AG04450 (cell line): ENCODE results near the gene CC2D2A. TPM values are rescaled to one million over a fixed set of nuclear protein-coding genes. Genes with fewer than 3 reads are reported as not detected.

Source experiments
- CTCF ChIA-PET: fragments of 300-600, 350-600 bp; formaldehyde crosslinking; extraction: SDS; loops from one replicate; lab custom pipeline; 2022; ENCODE audit warnings: antibody characterized with exemption, inconsistent platforms; lab: Charles Lee
- POLR2A ChIA-PET: fragments of 350-600 bp; formaldehyde crosslinking; extraction: SDS; loops from one replicate; lab custom pipeline; 2021; ENCODE audit warnings: antibody characterized with exemption, inconsistent platforms; lab: Yijun Ruan, JAX
- DNase-seq: peaks from one replicate; pipeline ENCODE4 v3.0.0-alpha.2; 2011; ENCODE audit warnings: low read depth, low spot score
- H3K27ac ChIP-seq: one replicate; pipeline ENCODE4 v1.5.1; 2012; ENCODE audit warnings: low read depth, low read length, control low read depth
- H3K27me3 ChIP-seq: one replicate; pipeline ENCODE4 v1.6.0; 2012; ENCODE audit warnings: low read length; ENCODE audit not compliant: control insufficient read depth, insufficient read depth
- H3K4me3 ChIP-seq: 2 replicates; pipeline ENCODE4 v1.5.1; 2011; ENCODE audit warnings: mild to moderate bottlenecking, low read depth, low read length, control low read depth
- H3K9me3 ChIP-seq: 2 replicates; pipeline ENCODE4 v1.5.1; 2012; ENCODE audit warnings: low read length; ENCODE audit not compliant: control insufficient read depth, insufficient read depth
- CTCF ChIP-seq: IDR thresholded peaks from 2 replicates; pipeline ENCODE4 v1.5.1; 2011; ENCODE audit warnings: low read depth, low read length, control low read depth, inconsistent platforms
- polyA plus RNA-seq: library from polyadenylated mRNA; depleted of rRNA; stranded (reverse); fragments of >200 nt; gene quantifications from 2 replicates; pipeline ENCODE4 v1.2.3, GENCODE V29; 2011

Gene CC2D2A
- polyA plus RNA-seq, 1 experiment = 40.7 TPM

GRCh38 chr4:15525080-15525479 is 55.4 kb downstream of the CC2D2A start:
- no peaks in the 10 kb centered on the region for H3K27me3 ChIP-seq
- no peak overlapping the region for H3K27ac ChIP-seq
- DNase-seq = no peak
- ChIA-PET CTCF (interaction anchor here (0.7 kb wide), 1 partner anchor 32 kb away, joined by 4 read pairs; no protein-coding TSS in a partner anchor), POLR2A (no interaction called here)
- no peak for TF ChIP-seq CTCF
- no peak overlapping the region for H3K4me3 ChIP-seq
- no peaks in the 10 kb centered on the region for H3K9me3 ChIP-seq

- no peak overlapping the region for H3K27ac ChIP-seq
- CTCF ChIA-PET = no interaction called here
- H3K4me3 ChIP-seq = no peak overlapping the region
- no peaks in the 10 kb centered on the region for H3K27me3 ChIP-seq
- no peak for DNase-seq
- no peak for TF ChIP-seq CTCF
- H3K9me3 ChIP-seq = no peaks in the 10 kb centered on the region
- POLR2A ChIA-PET = no interaction called here
These were observed 57.4 kb downstream of the CC2D2A start for GRCh38 chr4:15526924-15527592.

GRCh38 chr4:15531792-15532191 is 62.1 kb downstream of the CC2D2A start:
- Histone ChIP-seq H3K27ac (no peak overlapping the region), H3K4me3 (no peak overlapping the region), H3K27me3 (no peaks in the 10 kb centered on the region), H3K9me3 (no peaks in the 10 kb centered on the region)
- CTCF ChIA-PET = interaction anchor here (0.8 kb wide), 1 partner anchor 15 kb away, joined by 3 read pairs; no protein-coding TSS in a partner anchor
- DNase-seq = no peak
- POLR2A ChIA-PET = no interaction called here
- TF ChIP-seq CTCF = no peak

GRCh38 chr4:15533817-15534216 is 64.1 kb downstream of the CC2D2A start:
- Histone ChIP-seq H3K27ac (no peak overlapping the region), H3K4me3 (no peak overlapping the region), H3K27me3 (no peaks in the 10 kb centered on the region), H3K9me3 (no peaks in the 10 kb centered on the region)
- DNase-seq = no peak
- ChIA-PET CTCF (no interaction called here), POLR2A (no interaction called here)
- no peak for TF ChIP-seq CTCF

- H3K27me3 ChIP-seq = no peaks in the 10 kb centered on the region
- POLR2A ChIA-PET = no interaction called here
- TF ChIP-seq CTCF = no peak
- CTCF ChIA-PET = interaction anchor here (0.6 to 0.7 kb wide), 2 partner anchors 14 to 421 kb away, joined by 3 read pairs; no protein-coding TSS in a partner anchor
- no peak overlapping the region for H3K27ac ChIP-seq
- no peak for DNase-seq
- H3K9me3 ChIP-seq = no peaks in the 10 kb centered on the region
- H3K4me3 ChIP-seq = no peak overlapping the region
These were observed 65.9 kb downstream of the CC2D2A start for GRCh38 chr4:15535599-15535998.
